Retinal pigment epithelial cell (primary cell): ENCODE data around the gene PRR5.

ENCODE experiments used
- DNase-seq: peaks from one replicate; pipeline ENCODE4 v3.0.0-alpha.2; 2010; ENCODE audit warnings: low read depth
- H3K4me3 ChIP-seq: 2 replicates; pipeline ENCODE4 v1.5.1; 2011; ENCODE audit warnings: mild to moderate bottlenecking, low read length, control low read depth, moderate library complexity
- CTCF ChIP-seq: conservative IDR thresholded peaks from 2 replicates; pipeline ENCODE4 v1.5.1; 2011; ENCODE audit warnings: low read depth, low read length, control low read depth, inconsistent platforms

The PRR5 gene

GRCh38 chr22:44707752-44708151 is 5.7 kb downstream of the PRR5 start:
- H3K4me3 ChIP-seq, result no peak overlapping the region
- TF ChIP-seq CTCF, result no peak
- DNase-seq, result no peak

GRCh38 chr22:44709881-44710392 is 7.9 kb downstream of the PRR5 start:
- no peak for TF ChIP-seq CTCF
- no peak overlapping the region for H3K4me3 ChIP-seq
- no peak for DNase-seq

GRCh38 chr22:44710474-44711240 is 8.7 kb downstream of the PRR5 start:
- no peak for TF ChIP-seq CTCF
- H3K4me3 ChIP-seq, result no peak overlapping the region
- DNase-seq, result no peak

GRCh38 chr22:44711241-44711560 is 9.2 kb downstream of the PRR5 start:
- no peak for TF ChIP-seq CTCF
- no peak for DNase-seq
- H3K4me3 ChIP-seq, result no peak overlapping the region

GRCh38 chr22:44711690-44712555 is 9.9 kb downstream of the PRR5 start:
- TF ChIP-seq CTCF, result no peak
- DNase-seq, result no peak
- no peak overlapping the region for H3K4me3 ChIP-seq

GRCh38 chr22:44712962-44713361 is 11.0 kb downstream of the PRR5 start:
- H3K4me3 ChIP-seq, result no peak overlapping the region
- TF ChIP-seq CTCF, result no peak
- DNase-seq, result no peak
